NOMO-1 treated with dmso at 0.1 percent for 144 hours (cell line): Measurements from ENCODE around the gene ARTN.

ENCODE experiments used
- DNase-seq: peaks from one replicate; lab custom pipeline; 2025; ENCODE audit not compliant: unreplicated experiment; lab: John Stamatoyannopoulos, UW

ARTN gene

GRCh38 chr1:43947061-43947873, 13.7 kb downstream of the ARTN start:
- no peak for DNase-seq

GRCh38 chr1:43947874-43948437, 14.4 kb downstream of the ARTN start:
- no peak for DNase-seq

- DNase-seq, result no peak
Measured at GRCh38 chr1:43949678-43950077, 16.1 kb downstream of the ARTN start.

GRCh38 chr1:43951021-43951985, 17.7 kb downstream of the ARTN start:
- no peak for DNase-seq

- no peak for DNase-seq
Measured at GRCh38 chr1:43952731-43953346, 19.2 kb downstream of the ARTN start.

GRCh38 chr1:43953361-43953760, 19.8 kb downstream of the ARTN start:
- DNase-seq, result no peak

GRCh38 chr1:43954036-43954435, 20.4 kb downstream of the ARTN start:
- no peak for DNase-seq

- no peak for DNase-seq
Measured at GRCh38 chr1:43956234-43956633, 22.6 kb downstream of the ARTN start.

GRCh38 chr1:43957407-43958040, 23.9 kb downstream of the ARTN start:
- DNase-seq, result no peak

GRCh38 chr1:43958351-43959255, 25.0 kb downstream of the ARTN start:
- DNase-seq, result no peak

- DNase-seq, result no peak
Measured at GRCh38 chr1:43960798-43961197, 27.2 kb downstream of the ARTN start.

- DNase-seq, result no peak
Measured at GRCh38 chr1:43961692-43962091, 28.1 kb downstream of the ARTN start.

GRCh38 chr1:43962324-43962723, 28.7 kb downstream of the ARTN start:
- DNase-seq, result no peak

- DNase-seq, result no peak
Measured at GRCh38 chr1:43963006-43963405, 29.4 kb downstream of the ARTN start.

GRCh38 chr1:43963890-43964289, 30.3 kb downstream of the ARTN start:
- no peak for DNase-seq

- no peak for DNase-seq
Measured at GRCh38 chr1:43965316-43965715, 31.7 kb downstream of the ARTN start.

- no peak for DNase-seq
Measured at GRCh38 chr1:43968348-43968948, 34.8 kb downstream of the ARTN start.

GRCh38 chr1:43969416-43969745, 35.8 kb downstream of the ARTN start:
- DNase-seq, result no peak

GRCh38 chr1:43969746-43970466, 36.3 kb downstream of the ARTN start, which contains the start of gene DPH2:
DPH2 (plus strand) TSS chr1:43970010; CDS start chr1:43970176, 166 bp downstream.
- DNase-seq, result peak; percentile 97
